Nephron progenitor cell (in vitro differentiated cells): ENCODE measurements around the gene URGCP.

ENCODE experiments used
- DNase-seq: peaks from one replicate; pipeline ENCODE4 v3.0.0; 2021
- H3K27ac Mint-ChIP-seq: 2 replicates; pipeline ENCODE4 v1.8.0; 2021; ENCODE audit warnings: mild to moderate bottlenecking, moderate library complexity, mixed read lengths
- H3K27me3 Mint-ChIP-seq: 2 replicates; pipeline ENCODE4 v1.8.0; 2021; ENCODE audit warnings: mild to moderate bottlenecking, low read depth, mixed read lengths; ENCODE audit not compliant: poor library complexity
- H3K36me3 Mint-ChIP-seq: 2 replicates; pipeline ENCODE4 v1.8.0; 2021; ENCODE audit warnings: low read depth, mixed read lengths
- H3K4me1 Mint-ChIP-seq: 2 replicates; pipeline ENCODE4 v1.8.0; 2021; ENCODE audit warnings: mixed read lengths
- H3K4me3 Mint-ChIP-seq: 2 replicates; pipeline ENCODE4 v1.8.0; 2021; ENCODE audit warnings: mild to moderate bottlenecking, moderate library complexity, mixed read lengths
- H3K9me3 Mint-ChIP-seq: 2 replicates; pipeline ENCODE4 v1.8.0; 2021; ENCODE audit warnings: mild to moderate bottlenecking, moderate library complexity, mixed read lengths
- CTCF ChIP-seq: fragments of 200-600 bp; sonication (generic); IDR thresholded peaks from 2 replicates; pipeline ENCODE4 v1.5.0; 2021; ENCODE audit warnings: antibody characterized with exemption

URGCP gene

GRCh38 chr7:43933902-43934560, 27.6 kb upstream of the URGCP start:
- H3K4me1 Mint-ChIP-seq, result no peaks in the 10 kb centered on the region
- no peaks in the 10 kb centered on the region for H3K9me3 Mint-ChIP-seq
- DNase-seq, result no peak
- peaks cover 4% of the 10 kb centered on the region for H3K27me3 Mint-ChIP-seq
- H3K27ac Mint-ChIP-seq, result no peak overlapping the region
- TF ChIP-seq CTCF, result no peak
- no peaks in the 10 kb centered on the region for H3K36me3 Mint-ChIP-seq
- no peak overlapping the region for H3K4me3 Mint-ChIP-seq

GRCh38 chr7:43931346-43931745, 24.9 kb upstream of the URGCP start:
- Mint-ChIP-seq H3K9me3 (peaks cover 3% of the 10 kb centered on the region), H3K4me3 (no peak overlapping the region), H3K4me1 (peaks cover 6% of the 10 kb centered on the region), H3K27me3 (peaks cover 17% of the 10 kb centered on the region), H3K36me3 (peaks cover 3% of the 10 kb centered on the region), H3K27ac (no peak overlapping the region)
- TF ChIP-seq CTCF, result no peak
- DNase-seq, result no peak

GRCh38 chr7:43929529-43930457, 23.4 kb upstream of the URGCP start:
- H3K36me3 Mint-ChIP-seq, result peaks cover 5% of the 10 kb centered on the region
- TF ChIP-seq CTCF, result no peak
- H3K27ac Mint-ChIP-seq, result no peak overlapping the region
- peaks cover 10% of the 10 kb centered on the region for H3K4me1 Mint-ChIP-seq
- peaks cover 3% of the 10 kb centered on the region for H3K9me3 Mint-ChIP-seq
- H3K4me3 Mint-ChIP-seq, result no peak overlapping the region
- no peak for DNase-seq
- peaks cover 17% of the 10 kb centered on the region for H3K27me3 Mint-ChIP-seq

- TF ChIP-seq CTCF, result no peak
- Mint-ChIP-seq H3K36me3 (peaks cover 11% of the 10 kb centered on the region), H3K4me3 (peak overlapping the region; percentile 54), H3K9me3 (peaks cover 6% of the 10 kb centered on the region), H3K4me1 (peaks cover 11% of the 10 kb centered on the region), H3K27me3 (peaks cover 27% of the 10 kb centered on the region), H3K27ac (no peak overlapping the region)
- no peak for DNase-seq
Observed at GRCh38 chr7:43927810-43928209, 21.4 kb upstream of the URGCP start.

GRCh38 chr7:43926798-43927123, 20.4 kb upstream of the URGCP start:
- H3K4me3 Mint-ChIP-seq, result peak overlapping the region; percentile 86
- H3K4me1 Mint-ChIP-seq, result peaks cover 11% of the 10 kb centered on the region
- TF ChIP-seq CTCF, result no peak
- DNase-seq, result no peak
- peaks cover 6% of the 10 kb centered on the region for H3K9me3 Mint-ChIP-seq
- H3K27ac Mint-ChIP-seq, result no peak overlapping the region
- H3K27me3 Mint-ChIP-seq, result peaks cover 33% of the 10 kb centered on the region
- H3K36me3 Mint-ChIP-seq, result peaks cover 11% of the 10 kb centered on the region
